Endodermal cell (in vitro differentiated cells): ENCODE results near the gene OSCP1. TPM values are rescaled to one million over a fixed set of nuclear protein-coding genes. Genes with fewer than 3 reads are reported as not detected.

Experiments
- DNase-seq: peaks from one replicate; pipeline ENCODE4 v3.0.0-alpha.2; 2017
- H3K27ac ChIP-seq: 2 replicates; pipeline ENCODE4 v1.5.1; 2013; ENCODE audit warnings: mild to moderate bottlenecking, low read depth, low read length, moderate library complexity
- H3K27me3 ChIP-seq: 2 replicates; pipeline ENCODE4 v1.6.1; 2013; ENCODE audit warnings: mild to moderate bottlenecking, low read length, moderate library complexity; ENCODE audit not compliant: insufficient read depth, control insufficient read depth, poor library complexity, severe bottlenecking
- H3K36me3 ChIP-seq: 2 replicates; pipeline ENCODE4 v1.7.0; 2013; ENCODE audit warnings: mild to moderate bottlenecking, low read length, moderate library complexity; ENCODE audit not compliant: control insufficient read depth, insufficient read depth
- H3K4me1 ChIP-seq: one replicate; pipeline ENCODE4 v1.7.0; 2013; ENCODE audit warnings: low read length; ENCODE audit not compliant: control insufficient read depth, insufficient read depth
- H3K4me3 ChIP-seq: 2 replicates; pipeline ENCODE4 v1.5.1; 2013; ENCODE audit warnings: mild to moderate bottlenecking, low read length, moderate library complexity
- H3K9ac ChIP-seq: 2 replicates; pipeline ENCODE4 v1.6.1; 2013; ENCODE audit warnings: mild to moderate bottlenecking, low read length, moderate library complexity; ENCODE audit not compliant: poor library complexity, severe bottlenecking; ENCODE audit errors: extremely low read depth
- H3K9me3 ChIP-seq: 2 replicates; pipeline ENCODE4 v1.6.1; 2013; ENCODE audit warnings: mild to moderate bottlenecking, low read length, moderate library complexity; ENCODE audit not compliant: control insufficient read depth
- H3K27ac Mint-ChIP-seq: 2 replicates; pipeline ENCODE4 v1.8.0; 2020; ENCODE audit warnings: mixed read lengths
- H3K27me3 Mint-ChIP-seq: 2 replicates; pipeline ENCODE4 v1.8.0; 2021; ENCODE audit warnings: mild to moderate bottlenecking, mixed read lengths; ENCODE audit not compliant: insufficient read depth
- H3K36me3 Mint-ChIP-seq: 2 replicates; pipeline ENCODE4 v1.8.0; 2020; ENCODE audit warnings: low read depth, mixed read lengths
- H3K4me1 Mint-ChIP-seq: 2 replicates; pipeline ENCODE4 v1.8.0; 2020; ENCODE audit warnings: mixed read lengths
- H3K4me3 Mint-ChIP-seq: 2 replicates; pipeline ENCODE4 v1.8.0; 2020; ENCODE audit warnings: mild to moderate bottlenecking, moderate library complexity, mixed read lengths
- H3K9me3 Mint-ChIP-seq: 2 replicates; pipeline ENCODE4 v1.8.0; 2020; ENCODE audit warnings: mild to moderate bottlenecking, mixed read lengths
- CTCF ChIP-seq: fragments of 200-600 bp; sonication (generic); conservative IDR thresholded peaks from 2 replicates; pipeline ENCODE4 v1.5.0; 2021; ENCODE audit warnings: antibody characterized with exemption, mild to moderate bottlenecking
- WGBS, 2 experiments: methylation state at CpG; one replicate each; pipeline versions ENCODE4 v1.1.5 to v1.1.7; 2013; ENCODE audit warnings: missing lambda C conversion rate in 2 of 2, mixed read lengths in 1 of 2; ENCODE audit not compliant: insufficient coverage in 1 of 2, insufficient read length in 1 of 2; 5-methylcytosine and 5-hydroxymethylcytosine counted together
- total RNA-seq, 2 donors: library from RNA; stranded (reverse); fragmentation: NEBNext Ultra II Directional in 1 of 2; extraction: Animal tissue kit (Norgen Biotek cat#: 25700) in 1 of 2; gene quantifications; 2 replicates in 1 of 2; 3 replicates in 1 of 2; pipeline ENCODE4 v1.2.1, GENCODE V29; 2021

The OSCP1 gene
- total RNA-seq, 2 donors from 2014 or later = 9.6 to 10.5 TPM

- 83 to 89% methylated on average over 1 to 2 of the region's 2 CpGs for WGBS, 2 experiments
- H3K27ac ChIP-seq = no peak overlapping the region
- H3K9me3 ChIP-seq = no peaks in the 10 kb centered on the region
- H3K36me3 Mint-ChIP-seq = peaks cover 33% of the 10 kb centered on the region
- peaks cover 9% of the 10 kb centered on the region for H3K4me1 ChIP-seq
- H3K4me3 Mint-ChIP-seq = no peak overlapping the region
- no peaks in the 10 kb centered on the region for H3K9me3 Mint-ChIP-seq
- peaks cover 44% of the 10 kb centered on the region for H3K36me3 ChIP-seq
- peaks cover 21% of the 10 kb centered on the region for H3K4me1 Mint-ChIP-seq
- no peaks in the 10 kb centered on the region for H3K27me3 Mint-ChIP-seq
- no peak for DNase-seq
- H3K4me3 ChIP-seq = no peak overlapping the region
- H3K9ac ChIP-seq = no peak overlapping the region
- no peak for TF ChIP-seq CTCF
- no peaks in the 10 kb centered on the region for H3K27me3 ChIP-seq
- H3K27ac Mint-ChIP-seq = no peak overlapping the region
Observed at GRCh38 chr1:36390411-36390810, 59.8 kb downstream of the OSCP1 start.

- H3K36me3 ChIP-seq = peaks cover 44% of the 10 kb centered on the region
- Mint-ChIP-seq H3K4me3 (no peak overlapping the region), H3K36me3 (peaks cover 33% of the 10 kb centered on the region), H3K27ac (peak overlapping the region; percentile 8), H3K4me1 (peaks cover 21% of the 10 kb centered on the region), H3K9me3 (no peaks in the 10 kb centered on the region), H3K27me3 (no peaks in the 10 kb centered on the region)
- peaks cover 9% of the 10 kb centered on the region for H3K4me1 ChIP-seq
- no peak overlapping the region for H3K27ac ChIP-seq
- no peaks in the 10 kb centered on the region for H3K9me3 ChIP-seq
- no peak for TF ChIP-seq CTCF
- no peak for DNase-seq
- WGBS, 2 experiments = 97 to 100% methylated on average over 1 of the region's 1 CpG
- H3K27me3 ChIP-seq = no peaks in the 10 kb centered on the region
- no peak overlapping the region for H3K4me3 ChIP-seq
- no peak overlapping the region for H3K9ac ChIP-seq
Observed at GRCh38 chr1:36389999-36390398, 60.3 kb downstream of the OSCP1 start.

GRCh38 chr1:36389261-36389660 lies 61.0 kb downstream of the OSCP1 start:
- no peaks in the 10 kb centered on the region for H3K9me3 Mint-ChIP-seq
- no peaks in the 10 kb centered on the region for H3K27me3 ChIP-seq
- H3K27ac Mint-ChIP-seq = peak overlapping the region; percentile 8
- H3K36me3 ChIP-seq = peaks cover 42% of the 10 kb centered on the region
- no peak overlapping the region for H3K4me3 Mint-ChIP-seq
- DNase-seq = no peak
- no peaks in the 10 kb centered on the region for H3K27me3 Mint-ChIP-seq
- peaks cover 33% of the 10 kb centered on the region for H3K36me3 Mint-ChIP-seq
- H3K4me3 ChIP-seq = no peak overlapping the region
- H3K9me3 ChIP-seq = no peaks in the 10 kb centered on the region
- no peak overlapping the region for H3K9ac ChIP-seq
- peaks cover 28% of the 10 kb centered on the region for H3K4me1 Mint-ChIP-seq
- H3K27ac ChIP-seq = no peak overlapping the region
- 83 to 92% methylated on average over 1 to 2 of the region's 2 CpGs for WGBS, 2 experiments
- H3K4me1 ChIP-seq = peaks cover 11% of the 10 kb centered on the region
- TF ChIP-seq CTCF = no peak
